ENCODE results near the gene HEY2. TPM values are rescaled to one million over a fixed set of nuclear protein-coding genes. Genes with fewer than 3 reads are reported as not detected.

HEY2 gene
- total and polyA plus RNA-seq, 9 donors = 3.0 to 19.9 (median 8.2) TPM

DNA sequence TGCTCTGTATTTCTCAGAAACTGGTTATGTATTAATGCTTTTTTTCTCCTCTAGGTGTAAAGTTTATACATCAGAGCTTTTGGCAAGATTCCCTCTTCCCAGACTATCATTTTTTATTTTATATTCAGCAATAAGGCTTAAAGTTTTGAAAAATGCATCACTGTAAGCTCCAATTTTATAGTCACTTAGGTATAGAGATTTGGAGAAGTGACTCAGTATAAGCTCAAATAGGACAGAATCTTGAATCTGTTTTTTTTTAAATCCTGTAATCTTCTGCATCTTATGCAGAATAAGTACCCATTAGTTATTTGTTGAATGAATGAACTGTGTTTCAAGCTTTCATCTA, 42.4 kb downstream of the HEY2 start:
- peak overlapping the region; percentile 75 for H3K4me3 ChIP-seq
- peaks cover 6% of the 10 kb centered on the region for H3K4me1 ChIP-seq (ENCODE audit: insufficient read depth)

DNA sequence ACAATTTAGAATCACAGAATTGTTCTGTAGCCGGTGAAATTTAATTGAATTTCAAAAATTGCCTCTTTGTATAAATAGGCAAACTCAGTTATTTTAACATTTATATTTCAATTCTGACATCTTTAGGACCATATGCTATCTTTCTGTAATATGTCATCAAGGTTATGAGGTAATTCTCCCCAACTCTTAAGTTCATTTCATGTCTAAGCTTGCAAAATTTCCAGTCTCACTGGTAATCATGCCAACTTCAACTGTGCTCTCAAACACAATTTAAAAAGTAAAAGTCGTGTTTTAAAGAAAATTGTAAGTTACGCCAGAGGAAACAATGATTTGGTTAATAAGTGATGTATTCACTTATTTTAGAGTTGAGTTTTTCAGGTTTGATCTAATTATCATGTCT, 42.7 kb downstream of the HEY2 start:
- Histone ChIP-seq H3K36me3 (no peaks in the 10 kb centered on the region), H3K4me1 (ENCODE audit: insufficient read depth) (peaks cover 6% of the 10 kb centered on the region), H3K9me3 (no peaks in the 10 kb centered on the region), H3K27ac (no peak overlapping the region), H3K27me3 (no peaks in the 10 kb centered on the region), H3K4me3 (no peak overlapping the region)
- 72 to 78% (median 76%) methylated on average over 3 of the region's 3 CpGs for WGBS, 3 donors
- no peak for TF ChIP-seq EP300 (IDR thresholded peaks at IDR 0.05)
- no peak for TF ChIP-seq POLR2A (IDR thresholded peaks at IDR 0.05)
- TF ChIP-seq, protein P1, sequence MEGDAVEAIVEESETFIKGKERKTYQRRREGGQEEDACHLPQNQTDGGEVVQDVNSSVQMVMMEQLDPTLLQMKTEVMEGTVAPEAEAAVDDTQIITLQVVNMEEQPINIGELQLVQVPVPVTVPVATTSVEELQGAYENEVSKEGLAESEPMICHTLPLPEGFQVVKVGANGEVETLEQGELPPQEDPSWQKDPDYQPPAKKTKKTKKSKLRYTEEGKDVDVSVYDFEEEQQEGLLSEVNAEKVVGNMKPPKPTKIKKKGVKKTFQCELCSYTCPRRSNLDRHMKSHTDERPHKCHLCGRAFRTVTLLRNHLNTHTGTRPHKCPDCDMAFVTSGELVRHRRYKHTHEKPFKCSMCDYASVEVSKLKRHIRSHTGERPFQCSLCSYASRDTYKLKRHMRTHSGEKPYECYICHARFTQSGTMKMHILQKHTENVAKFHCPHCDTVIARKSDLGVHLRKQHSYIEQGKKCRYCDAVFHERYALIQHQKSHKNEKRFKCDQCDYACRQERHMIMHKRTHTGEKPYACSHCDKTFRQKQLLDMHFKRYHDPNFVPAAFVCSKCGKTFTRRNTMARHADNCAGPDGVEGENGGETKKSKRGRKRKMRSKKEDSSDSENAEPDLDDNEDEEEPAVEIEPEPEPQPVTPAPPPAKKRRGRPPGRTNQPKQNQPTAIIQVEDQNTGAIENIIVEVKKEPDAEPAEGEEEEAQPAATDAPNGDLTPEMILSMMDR (IDR thresholded peaks at IDR 0.05) = no peak
- intact Hi-C loops (cut with DNase I) = loop anchor here in 1 of 4 donors (5.0 kb wide), 1 partner anchor 165 kb away; the partner anchor contains the start of gene HINT3
- DNase-seq = no peak

More for the DNA sequence above, 42.4 kb downstream of the HEY2 start:
- DNase-seq = no peak
- no peak for TF ChIP-seq EP300 (IDR thresholded peaks at IDR 0.05)
- TF ChIP-seq, protein P1 (IDR thresholded peaks at IDR 0.05) = no peak
- no peak for TF ChIP-seq POLR2A (IDR thresholded peaks at IDR 0.05)
- Histone ChIP-seq H3K36me3 (no peaks in the 10 kb centered on the region), H3K27ac (peak overlapping the region in 1 of 2 donors; percentile 99), H3K27me3 (no peaks in the 10 kb centered on the region), H3K9me3 (no peaks in the 10 kb centered on the region)
- intact Hi-C loops (cut with DNase I) = loop anchor here (2.0 to 5.0 kb wide), 2 partner anchors 165 to 166 kb away; partner anchors contain the start of gene HINT3 (in 4 of the 4)

DNA sequence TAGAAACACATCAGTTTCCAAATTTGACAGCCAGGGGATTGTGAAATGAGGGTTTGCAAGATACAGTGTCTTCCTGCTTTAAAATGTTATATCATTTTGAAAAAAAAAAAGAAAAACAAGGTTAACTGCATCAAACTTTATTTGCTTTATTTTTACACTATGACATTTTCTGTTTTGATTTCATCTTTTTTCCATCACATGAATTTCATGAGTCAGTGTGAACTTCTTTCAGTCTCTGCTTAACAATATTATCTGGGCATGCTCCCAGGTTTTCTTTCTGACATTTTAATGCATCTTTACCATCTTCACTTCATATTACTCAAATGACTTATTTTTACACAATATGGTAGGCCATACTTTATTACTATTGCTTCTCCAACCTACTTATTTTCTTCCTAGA, 43.2 kb downstream of the HEY2 start:
- H3K4me1 ChIP-seq (ENCODE audit: insufficient read depth) = peaks cover 6% of the 10 kb centered on the region
- TF ChIP-seq, protein P1 (IDR thresholded peaks at IDR 0.05) = no peak
- TF ChIP-seq POLR2A (IDR thresholded peaks at IDR 0.05) (no peak), EP300 (IDR thresholded peaks at IDR 0.05) (no peak)
- H3K36me3 ChIP-seq = no peaks in the 10 kb centered on the region
- intact Hi-C loops (cut with DNase I) = loop anchor here in 1 of 4 donors (5.0 kb wide), 1 partner anchor 165 kb away; the partner anchor contains the start of gene HINT3
- H3K4me3 ChIP-seq = no peak overlapping the region
- H3K9me3 ChIP-seq = no peaks in the 10 kb centered on the region
- H3K27ac ChIP-seq = no peak overlapping the region
- no peaks in the 10 kb centered on the region for H3K27me3 ChIP-seq
- no peak for DNase-seq

DNA sequence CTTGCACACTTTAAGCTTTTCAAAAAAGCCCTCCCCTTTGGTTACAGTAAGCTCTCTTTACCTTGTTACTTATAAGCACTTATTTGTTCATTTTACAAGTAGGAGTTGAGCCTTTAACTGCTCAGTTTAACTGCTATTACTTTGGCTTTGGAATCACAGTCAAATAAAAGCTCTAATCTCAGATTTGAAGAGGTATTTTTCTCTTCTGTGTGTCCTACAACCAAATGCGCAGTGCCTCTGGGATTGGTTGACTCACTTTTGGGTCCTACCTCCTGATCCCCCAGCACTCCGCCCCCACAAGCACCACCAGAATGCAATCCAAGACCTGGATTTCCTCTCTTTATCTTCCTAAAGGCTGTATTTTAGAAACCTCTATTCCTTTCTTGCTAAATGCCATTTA, 43.8 kb downstream of the HEY2 start:
- WGBS, 3 donors = 65 to 88% (median 81%) methylated on average over 2 of the region's 2 CpGs
- TF ChIP-seq POLR2A (IDR thresholded peaks at IDR 0.05) = no peak
- intact Hi-C loops (cut with DNase I) = loop anchor here in 1 of 4 donors (5.0 kb wide), 1 partner anchor 164 kb away; the partner anchor contains the start of gene HINT3
- Histone ChIP-seq H3K9me3 (no peaks in the 10 kb centered on the region), H3K36me3 (no peaks in the 10 kb centered on the region), H3K27ac (no peak overlapping the region), H3K4me3 (no peak overlapping the region), H3K27me3 (no peaks in the 10 kb centered on the region), H3K4me1 (ENCODE audit: insufficient read depth) (peaks cover 6% of the 10 kb centered on the region)
- DNase-seq = no peak

DNA sequence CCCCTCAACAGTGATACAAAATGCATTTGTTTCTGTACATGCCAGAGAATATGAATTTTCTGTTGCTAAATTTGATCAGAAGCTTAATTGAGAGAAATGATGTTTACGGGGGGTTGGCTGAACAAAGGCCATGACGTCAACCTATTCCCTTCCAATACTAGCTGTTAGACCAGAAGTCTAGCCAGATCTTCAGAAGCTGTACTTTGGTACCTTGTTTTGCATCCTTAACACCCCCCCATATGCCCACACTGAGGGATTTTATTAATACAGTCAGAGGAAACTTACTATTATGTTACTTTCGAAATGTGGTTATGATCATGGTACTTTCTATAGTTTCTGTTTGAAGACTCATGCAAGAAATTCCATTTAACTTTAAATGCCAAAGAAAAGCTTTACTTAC, 44.4 kb downstream of the HEY2 start:
- H3K36me3 ChIP-seq = no peaks in the 10 kb centered on the region
- intact Hi-C loops (cut with DNase I) = loop anchor here in 1 of 4 donors (5.0 kb wide), 1 partner anchor 163 kb away; the partner anchor contains the start of gene HINT3
- H3K27ac ChIP-seq = no peak overlapping the region
- WGBS, 3 donors = 75 to 88% (median 83%) methylated on average over 3 of the region's 3 CpGs
- TF ChIP-seq, protein P1 (IDR thresholded peaks at IDR 0.05) = no peak
- TF ChIP-seq EP300 (IDR thresholded peaks at IDR 0.05) = no peak
- no peaks in the 10 kb centered on the region for H3K27me3 ChIP-seq
- H3K4me3 ChIP-seq = no peak overlapping the region
- peaks cover 6% of the 10 kb centered on the region for H3K4me1 ChIP-seq (ENCODE audit: insufficient read depth)
- DNase-seq = no peak
- no peaks in the 10 kb centered on the region for H3K9me3 ChIP-seq

Measured in ovary (tissue), 9 donors.